WERI-Rb-1 (cell line): ENCODE results near the gene PHYH.
A peak's percentile ranks its signal among the peaks of the same experiment; 100 is the strongest.
"Not testable (repeated sequence)": the region's sequence is repeated elsewhere in the genome, so short reads cannot be mapped to it uniquely, and the experiment has no call there.

Experiments used
- DNase-seq: peaks from one replicate; pipeline ENCODE4 v3.0.0-alpha.2; 2020
- H3K27ac ChIP-seq: fragments of 250-450 bp; sonication (Bioruptor Pico); 2 replicates; pipeline ENCODE4 v1.5.1; 2020; ENCODE audit warnings: mild to moderate bottlenecking, moderate library complexity
- H3K27me3 ChIP-seq: fragments of 250-450 bp; sonication (Bioruptor Pico); 2 replicates; pipeline ENCODE4 v1.5.1; 2021; ENCODE audit warnings: mild to moderate bottlenecking, low read depth, moderate library complexity; ENCODE audit not compliant: insufficient read depth, severe bottlenecking
- H3K36me3 ChIP-seq: fragments of 250-450 bp; sonication (Bioruptor Pico); 2 replicates; pipeline ENCODE4 v1.5.1; 2020; ENCODE audit warnings: mild to moderate bottlenecking, moderate library complexity
- H3K4me3 ChIP-seq: 2 replicates; pipeline ENCODE4 v1.5.1; 2011; ENCODE audit warnings: low read depth, mild to moderate bottlenecking, control low read depth, low read length
- H3K9me3 ChIP-seq: fragments of 250-450 bp; sonication (Bioruptor Pico); 2 replicates; pipeline ENCODE4 v1.5.1; 2021; ENCODE audit warnings: mild to moderate bottlenecking, moderate library complexity; ENCODE audit not compliant: severe bottlenecking
- TF ChIP-seq, protein P1 (sequence below): IDR thresholded peaks from 2 replicates; pipeline ENCODE4 v1.5.1; 2011; ENCODE audit warnings: low read depth, mild to moderate bottlenecking, control low read depth, inconsistent platforms, low read length

The PHYH gene

GRCh38 chr10:13236638-13237037 lies 63.2 kb downstream of the PHYH start:
- TF ChIP-seq, protein P1, sequence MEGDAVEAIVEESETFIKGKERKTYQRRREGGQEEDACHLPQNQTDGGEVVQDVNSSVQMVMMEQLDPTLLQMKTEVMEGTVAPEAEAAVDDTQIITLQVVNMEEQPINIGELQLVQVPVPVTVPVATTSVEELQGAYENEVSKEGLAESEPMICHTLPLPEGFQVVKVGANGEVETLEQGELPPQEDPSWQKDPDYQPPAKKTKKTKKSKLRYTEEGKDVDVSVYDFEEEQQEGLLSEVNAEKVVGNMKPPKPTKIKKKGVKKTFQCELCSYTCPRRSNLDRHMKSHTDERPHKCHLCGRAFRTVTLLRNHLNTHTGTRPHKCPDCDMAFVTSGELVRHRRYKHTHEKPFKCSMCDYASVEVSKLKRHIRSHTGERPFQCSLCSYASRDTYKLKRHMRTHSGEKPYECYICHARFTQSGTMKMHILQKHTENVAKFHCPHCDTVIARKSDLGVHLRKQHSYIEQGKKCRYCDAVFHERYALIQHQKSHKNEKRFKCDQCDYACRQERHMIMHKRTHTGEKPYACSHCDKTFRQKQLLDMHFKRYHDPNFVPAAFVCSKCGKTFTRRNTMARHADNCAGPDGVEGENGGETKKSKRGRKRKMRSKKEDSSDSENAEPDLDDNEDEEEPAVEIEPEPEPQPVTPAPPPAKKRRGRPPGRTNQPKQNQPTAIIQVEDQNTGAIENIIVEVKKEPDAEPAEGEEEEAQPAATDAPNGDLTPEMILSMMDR = no peak
- no peaks in the 10 kb centered on the region for H3K9me3 ChIP-seq
- no peak for DNase-seq
- H3K4me3 ChIP-seq = no peak overlapping the region
- H3K36me3 ChIP-seq = no peaks in the 10 kb centered on the region
- H3K27ac ChIP-seq = no peak overlapping the region
- H3K27me3 ChIP-seq = no peaks in the 10 kb centered on the region

GRCh38 chr10:13234736-13235135 lies 65.1 kb downstream of the PHYH start:
- H3K9me3 ChIP-seq, H3K27me3 ChIP-seq, H3K4me3 ChIP-seq, H3K36me3 ChIP-seq, DNase-seq, H3K27ac ChIP-seq: not testable (repeated sequence)

- no peak within 1 kb of the TSS for H3K4me3 ChIP-seq
- no peak within 1 kb of the TSS for H3K27ac ChIP-seq
- DNase-seq = no peak
- H3K36me3 ChIP-seq = no peaks in the 10 kb centered on the region
- H3K27me3 ChIP-seq = no peaks in the 10 kb centered on the region
- TF ChIP-seq, protein P1 = no peak
- H3K9me3 ChIP-seq = no peaks in the 10 kb centered on the region
Observed at GRCh38 chr10:13234172-13234571, 65.7 kb downstream of the PHYH start, which contains the start of gene UCMA. Gene UCMA, minus strand, starts transcription at chr10:13234374. Its CDS starts 116 bp downstream, at chr10:13234258.

DNA sequence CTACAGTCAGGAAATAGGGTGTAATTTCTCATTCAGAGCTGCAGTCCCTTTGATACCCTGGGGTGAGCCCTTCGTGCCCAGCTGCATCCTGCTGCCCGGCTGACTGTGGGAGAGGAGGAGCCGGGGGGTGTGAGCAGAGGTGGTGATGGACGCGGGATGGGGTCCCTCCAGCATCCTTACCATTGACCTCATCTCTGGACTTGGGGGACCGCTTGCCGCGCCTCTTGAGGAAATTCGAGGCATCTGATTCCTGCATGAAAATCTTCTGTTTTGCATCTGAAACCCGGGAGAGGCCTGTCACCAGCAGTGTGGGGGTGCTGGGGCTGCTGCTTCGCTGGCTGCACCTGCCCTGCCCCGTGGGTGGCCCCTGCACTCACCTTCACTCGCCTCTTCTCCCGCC lies 66.5 kb downstream of the PHYH start:
- no peaks in the 10 kb centered on the region for H3K27me3 ChIP-seq
- H3K4me3 ChIP-seq = no peak overlapping the region
- no peaks in the 10 kb centered on the region for H3K9me3 ChIP-seq
- DNase-seq = no peak
- H3K27ac ChIP-seq = no peak overlapping the region
- TF ChIP-seq, protein P1 = no peak
- H3K36me3 ChIP-seq = no peaks in the 10 kb centered on the region

DNA sequence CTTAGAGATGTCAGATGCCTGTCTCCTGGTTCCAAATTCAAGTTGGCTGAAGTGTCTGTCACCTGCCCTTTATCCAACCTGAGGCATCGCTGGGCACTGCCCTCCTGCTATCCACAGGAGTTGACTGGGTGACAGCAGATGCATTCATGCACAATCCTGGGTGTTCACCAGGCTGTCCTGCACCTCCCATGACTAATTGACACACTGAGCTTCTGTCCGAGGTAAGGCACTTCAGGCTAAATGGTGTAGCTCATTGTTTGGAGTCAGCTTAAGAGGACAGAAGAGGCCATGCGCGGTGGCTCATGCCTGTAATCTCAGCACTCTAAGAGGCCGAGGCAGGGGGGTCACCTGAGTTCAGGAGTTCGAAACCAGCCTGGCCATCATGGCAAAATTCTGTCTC lies 68.1 kb downstream of the PHYH start:
- DNase-seq = peak; percentile 50
- TF ChIP-seq, protein P1 = no peak
- no peak overlapping the region for H3K27ac ChIP-seq
- no peaks in the 10 kb centered on the region for H3K9me3 ChIP-seq
- H3K27me3 ChIP-seq = no peaks in the 10 kb centered on the region
- H3K4me3 ChIP-seq = no peak overlapping the region
- H3K36me3 ChIP-seq = no peaks in the 10 kb centered on the region

- H3K36me3 ChIP-seq = no peaks in the 10 kb centered on the region
- H3K9me3 ChIP-seq = no peaks in the 10 kb centered on the region
- H3K27ac ChIP-seq = no peak overlapping the region
- no peaks in the 10 kb centered on the region for H3K27me3 ChIP-seq
- TF ChIP-seq, protein P1 = no peak
- DNase-seq = peak; percentile 6
- no peak overlapping the region for H3K4me3 ChIP-seq
Observed at GRCh38 chr10:13231190-13231589, 68.7 kb downstream of the PHYH start.
